ENCODE results near the gene RPS6KL1.
"Not testable (repeated sequence)": the region's sequence is repeated elsewhere in the genome, so short reads cannot be mapped to it uniquely, and the experiment has no call there.

RPS6KL1 gene

GRCh38 chr14:74945852-74946658 is 23.0 kb upstream of the RPS6KL1 start:
- Mint-ChIP-seq H3K9me3 (no peaks in the 10 kb centered on the region), H3K4me3 (peak overlapping the region; percentile 59), H3K4me1 (peaks cover 29% of the 10 kb centered on the region), H3K27ac (peak overlapping the region; percentile 80), H3K27me3 (no peaks in the 10 kb centered on the region), H3K36me3 (no peaks in the 10 kb centered on the region)

GRCh38 chr14:74945261-74945851 is 22.3 kb upstream of the RPS6KL1 start:
- H3K36me3 Mint-ChIP-seq, result no peaks in the 10 kb centered on the region
- H3K9me3 Mint-ChIP-seq, result no peaks in the 10 kb centered on the region
- H3K27ac Mint-ChIP-seq, result no peak overlapping the region
- no peak overlapping the region for H3K4me3 Mint-ChIP-seq
- H3K4me1 Mint-ChIP-seq, result peaks cover 29% of the 10 kb centered on the region
- H3K27me3 Mint-ChIP-seq, result no peaks in the 10 kb centered on the region

GRCh38 chr14:74942608-74943007 is 19.5 kb upstream of the RPS6KL1 start:
- H3K4me1 Mint-ChIP-seq, result peaks cover 34% of the 10 kb centered on the region
- H3K27me3 Mint-ChIP-seq, result no peaks in the 10 kb centered on the region
- no peak overlapping the region for H3K27ac Mint-ChIP-seq
- H3K4me3 Mint-ChIP-seq, result peak overlapping the region; percentile 47
- no peaks in the 10 kb centered on the region for H3K9me3 Mint-ChIP-seq
- H3K36me3 Mint-ChIP-seq, result no peaks in the 10 kb centered on the region

GRCh38 chr14:74942181-74942580 is 19.1 kb upstream of the RPS6KL1 start:
- Mint-ChIP-seq H3K4me1 (peaks cover 37% of the 10 kb centered on the region), H3K36me3 (no peaks in the 10 kb centered on the region), H3K4me3 (peak overlapping the region; percentile 63), H3K27ac (peak overlapping the region; percentile 89), H3K27me3 (no peaks in the 10 kb centered on the region), H3K9me3 (no peaks in the 10 kb centered on the region)

GRCh38 chr14:74941676-74942097 is 18.6 kb upstream of the RPS6KL1 start:
- H3K36me3 Mint-ChIP-seq, result no peaks in the 10 kb centered on the region
- no peaks in the 10 kb centered on the region for H3K9me3 Mint-ChIP-seq
- peak overlapping the region; percentile 89 for H3K27ac Mint-ChIP-seq
- H3K27me3 Mint-ChIP-seq, result no peaks in the 10 kb centered on the region
- peaks cover 41% of the 10 kb centered on the region for H3K4me1 Mint-ChIP-seq
- peak overlapping the region; percentile 63 for H3K4me3 Mint-ChIP-seq

GRCh38 chr14:74940956-74941565 is 18.0 kb upstream of the RPS6KL1 start:
- no peaks in the 10 kb centered on the region for H3K27me3 Mint-ChIP-seq
- peak overlapping the region; percentile 63 for H3K4me3 Mint-ChIP-seq

GRCh38 chr14:74938531-74939495 is 15.8 kb upstream of the RPS6KL1 start:
- Mint-ChIP-seq H3K27ac (no peak overlapping the region), H3K27me3 (no peaks in the 10 kb centered on the region), H3K36me3 (no peaks in the 10 kb centered on the region), H3K9me3 (no peaks in the 10 kb centered on the region), H3K4me1 (peaks cover 37% of the 10 kb centered on the region), H3K4me3 (no peak overlapping the region)

More at GRCh38 chr14:74940956-74941565, 18.0 kb upstream of the RPS6KL1 start:
- Mint-ChIP-seq H3K36me3 (no peaks in the 10 kb centered on the region), H3K27ac (no peak overlapping the region), H3K9me3 (no peaks in the 10 kb centered on the region), H3K4me1 (peaks cover 37% of the 10 kb centered on the region)

GRCh38 chr14:74937171-74937570 is 14.1 kb upstream of the RPS6KL1 start:
- Mint-ChIP-seq H3K9me3 (no peaks in the 10 kb centered on the region), H3K27ac (no peak overlapping the region), H3K4me3 (no peak overlapping the region), H3K36me3 (no peaks in the 10 kb centered on the region), H3K4me1 (peaks cover 30% of the 10 kb centered on the region), H3K27me3 (no peaks in the 10 kb centered on the region)

GRCh38 chr14:74936731-74937130 is 13.7 kb upstream of the RPS6KL1 start:
- H3K4me3 Mint-ChIP-seq, result no peak overlapping the region
- no peaks in the 10 kb centered on the region for H3K9me3 Mint-ChIP-seq
- no peaks in the 10 kb centered on the region for H3K36me3 Mint-ChIP-seq
- H3K4me1 Mint-ChIP-seq, result peaks cover 26% of the 10 kb centered on the region
- no peak overlapping the region for H3K27ac Mint-ChIP-seq
- H3K27me3 Mint-ChIP-seq, result no peaks in the 10 kb centered on the region

- H3K36me3 Mint-ChIP-seq, result no peaks in the 10 kb centered on the region
- no peaks in the 10 kb centered on the region for H3K9me3 Mint-ChIP-seq
- H3K4me1 Mint-ChIP-seq, result peaks cover 21% of the 10 kb centered on the region
- H3K4me3 Mint-ChIP-seq, result no peak overlapping the region
- no peaks in the 10 kb centered on the region for H3K27me3 Mint-ChIP-seq
- no peak overlapping the region for H3K27ac Mint-ChIP-seq
Measured at GRCh38 chr14:74936151-74936550, 13.1 kb upstream of the RPS6KL1 start.

- H3K4me3 Mint-ChIP-seq, result no peak overlapping the region
- H3K4me1 Mint-ChIP-seq, result peaks cover 21% of the 10 kb centered on the region
- H3K27me3 Mint-ChIP-seq, result no peaks in the 10 kb centered on the region
- no peak overlapping the region for H3K27ac Mint-ChIP-seq
- H3K36me3 Mint-ChIP-seq, result no peaks in the 10 kb centered on the region
- H3K9me3 Mint-ChIP-seq, result no peaks in the 10 kb centered on the region
Measured at GRCh38 chr14:74935360-74935680, 12.3 kb upstream of the RPS6KL1 start.

- Mint-ChIP-seq H3K4me1 (peaks cover 21% of the 10 kb centered on the region), H3K4me3 (no peak overlapping the region), H3K27me3 (no peaks in the 10 kb centered on the region), H3K9me3 (no peaks in the 10 kb centered on the region), H3K36me3 (no peaks in the 10 kb centered on the region), H3K27ac (no peak overlapping the region)
Measured at GRCh38 chr14:74934476-74935359, 11.7 kb upstream of the RPS6KL1 start.

- Mint-ChIP-seq H3K27me3 (no peaks in the 10 kb centered on the region), H3K4me1 (peaks cover 23% of the 10 kb centered on the region), H3K4me3 (no peak overlapping the region), H3K27ac (no peak overlapping the region), H3K36me3 (no peaks in the 10 kb centered on the region), H3K9me3 (no peaks in the 10 kb centered on the region)
Measured at GRCh38 chr14:74934041-74934440, 11.0 kb upstream of the RPS6KL1 start.

- H3K4me1 Mint-ChIP-seq, result peaks cover 24% of the 10 kb centered on the region
- not testable (repeated sequence) for H3K27me3 Mint-ChIP-seq, H3K27ac Mint-ChIP-seq, H3K36me3 Mint-ChIP-seq, H3K9me3 Mint-ChIP-seq, H3K4me3 Mint-ChIP-seq
Measured at GRCh38 chr14:74932936-74933335, 9.9 kb upstream of the RPS6KL1 start.

Data from activated naive CD4-positive, alpha-beta T cell treated with anti-CD3 and anti-CD28 coated beads, Interleukin-2, amount 50 U/mL, for 24 hours (primary cell).